Suprapubic skin (tissue), 4 donors: ENCODE measurements around the gene SKI. TPM values are rescaled to one million over a fixed set of nuclear protein-coding genes. Genes with fewer than 3 reads are reported as not detected.

Experiments used
- DNase-seq, 2 donors: peaks; one replicate each; pipeline ENCODE4 v3.0.0-alpha.2; 2019; ENCODE audit warnings: low spot score in 2 of 2
- H3K27ac ChIP-seq: fragments of 200-600 bp; sonication (generic); one replicate; pipeline ENCODE4 v1.5.1; 2019
- H3K27me3 ChIP-seq: fragments of 200-600 bp; sonication (generic); one replicate; pipeline ENCODE4 v1.5.1; 2019
- H3K36me3 ChIP-seq: fragments of 200-600 bp; sonication (generic); one replicate; pipeline ENCODE4 v1.5.1; 2019
- H3K4me1 ChIP-seq: fragments of 200-600 bp; sonication (generic); one replicate; pipeline ENCODE4 v1.5.1; 2019
- H3K4me3 ChIP-seq: fragments of 200-600 bp; sonication (generic); one replicate; pipeline ENCODE4 v1.5.1; 2019; ENCODE audit warnings: mild to moderate bottlenecking
- H3K9me3 ChIP-seq: fragments of 200-600 bp; sonication (generic); one replicate; pipeline ENCODE4 v1.5.1; 2019
- EP300 ChIP-seq: sonication (generic); formaldehyde crosslinking; IDR thresholded peaks from one replicate; pipeline ENCODE4 v1.6.1; 2017; ENCODE audit warnings: antibody characterized with exemption
- POLR2A ChIP-seq, 2 donors: fragments of 450-650 bp; IDR thresholded peaks; one replicate each; pipeline ENCODE4 v1.6.1; 2017; ENCODE audit warnings: antibody characterized with exemption in 2 of 2, mild to moderate bottlenecking in 2 of 2, moderate library complexity in 2 of 2
- POLR2AphosphoS5 ChIP-seq, 3 donors: sonication (generic); formaldehyde crosslinking; IDR thresholded peaks; one replicate each; pipeline ENCODE4 v1.6.1; 2017; ENCODE audit warnings: antibody characterized with exemption in 3 of 3
- WGBS: methylation state at CpG from one replicate; pipeline ENCODE4 v1.1.5; 2018; 5-methylcytosine and 5-hydroxymethylcytosine counted together
- total RNA-seq, 4 donors: library from RNA; depleted of rRNA; stranded (reverse); fragments of >200 nt; gene quantifications; one replicate each; pipeline ENCODE4 v1.1.0, GENCODE V29; 2016
- TF ChIP-seq, protein P1 (sequence below), 2 donors: fragments of 200-600 bp in 1 of 2; fragments of 450-650 bp in 1 of 2; sonication (generic) in 1 of 2; IDR thresholded peaks; one replicate each; pipeline ENCODE4 v1.5.1; 2016 to 2019; ENCODE audit warnings: antibody characterized with exemption in 2 of 2, mild to moderate bottlenecking in 1 of 2, moderate library complexity in 1 of 2

SKI gene
- total RNA-seq, 4 donors from 2014 or later: 51.8 to 91.2 (median 68.1) TPM

DNA sequence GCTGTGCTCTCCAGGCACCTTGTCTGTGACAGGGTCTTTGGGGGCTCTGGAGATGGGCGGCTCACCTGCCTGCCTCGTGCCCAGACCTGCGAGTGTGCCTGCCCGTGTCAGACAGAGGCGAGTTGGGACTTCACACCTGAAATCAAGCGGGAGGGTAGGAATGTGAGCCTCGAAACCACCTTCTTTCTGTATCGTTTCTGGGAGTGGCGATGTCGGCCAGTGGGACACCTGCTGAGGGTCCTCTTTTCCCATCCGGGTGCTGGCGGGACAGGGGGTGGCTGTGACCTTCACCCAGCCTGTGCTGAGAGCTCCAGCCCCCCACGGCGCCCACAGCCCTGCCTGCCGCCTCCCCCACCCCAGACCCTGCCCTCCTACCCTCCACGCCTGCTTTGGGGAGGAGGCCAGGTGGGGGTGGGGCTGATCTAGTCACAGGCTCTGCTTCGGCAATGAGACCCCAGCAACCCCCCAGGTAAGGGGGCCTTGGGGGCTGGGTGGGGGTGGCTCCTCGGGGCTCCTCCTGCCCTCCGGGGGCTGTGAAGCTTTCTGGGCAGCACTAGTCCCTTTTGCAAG lies 17.9 kb upstream of the SKI start:
- no peaks in the 10 kb centered on the region for H3K9me3 ChIP-seq
- TF ChIP-seq POLR2AphosphoS5 (IDR thresholded peaks at IDR 0.05): no peak
- TF ChIP-seq, protein P1, sequence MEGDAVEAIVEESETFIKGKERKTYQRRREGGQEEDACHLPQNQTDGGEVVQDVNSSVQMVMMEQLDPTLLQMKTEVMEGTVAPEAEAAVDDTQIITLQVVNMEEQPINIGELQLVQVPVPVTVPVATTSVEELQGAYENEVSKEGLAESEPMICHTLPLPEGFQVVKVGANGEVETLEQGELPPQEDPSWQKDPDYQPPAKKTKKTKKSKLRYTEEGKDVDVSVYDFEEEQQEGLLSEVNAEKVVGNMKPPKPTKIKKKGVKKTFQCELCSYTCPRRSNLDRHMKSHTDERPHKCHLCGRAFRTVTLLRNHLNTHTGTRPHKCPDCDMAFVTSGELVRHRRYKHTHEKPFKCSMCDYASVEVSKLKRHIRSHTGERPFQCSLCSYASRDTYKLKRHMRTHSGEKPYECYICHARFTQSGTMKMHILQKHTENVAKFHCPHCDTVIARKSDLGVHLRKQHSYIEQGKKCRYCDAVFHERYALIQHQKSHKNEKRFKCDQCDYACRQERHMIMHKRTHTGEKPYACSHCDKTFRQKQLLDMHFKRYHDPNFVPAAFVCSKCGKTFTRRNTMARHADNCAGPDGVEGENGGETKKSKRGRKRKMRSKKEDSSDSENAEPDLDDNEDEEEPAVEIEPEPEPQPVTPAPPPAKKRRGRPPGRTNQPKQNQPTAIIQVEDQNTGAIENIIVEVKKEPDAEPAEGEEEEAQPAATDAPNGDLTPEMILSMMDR (IDR thresholded peaks at IDR 0.05): no peak
- TF ChIP-seq POLR2A (IDR thresholded peaks at IDR 0.05): no peak
- no peak for TF ChIP-seq EP300
- no peak overlapping the region for H3K4me3 ChIP-seq
- 58% methylated on average over 8 of the region's 19 CpGs for WGBS
- H3K27me3 ChIP-seq: no peaks in the 10 kb centered on the region
- peaks cover 96% of the 10 kb centered on the region for H3K4me1 ChIP-seq
- peak in 1 of 2 donors; percentile 69 for DNase-seq
- no peaks in the 10 kb centered on the region for H3K36me3 ChIP-seq
- H3K27ac ChIP-seq: peak overlapping the region; percentile 89

GRCh38 chr1:2210786-2211185 lies 17.3 kb upstream of the SKI start:
- Histone ChIP-seq H3K27me3 (no peaks in the 10 kb centered on the region), H3K4me1 (peaks cover 90% of the 10 kb centered on the region)
- 74% methylated on average over 8 of the region's 13 CpGs for WGBS

DNA sequence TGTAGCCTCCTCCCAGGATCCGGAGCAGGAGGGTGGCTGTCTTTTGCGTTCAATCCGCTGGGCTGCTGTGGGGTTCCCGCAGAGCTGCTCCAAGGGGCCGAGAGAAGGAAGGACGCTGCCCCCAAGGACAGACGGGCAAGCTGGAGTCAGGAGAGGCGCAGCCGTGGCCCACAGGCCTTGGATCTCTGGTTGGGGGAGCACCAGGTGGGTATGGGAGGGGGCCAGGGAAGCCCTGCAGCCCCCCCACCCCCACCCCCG lies 15.9 kb upstream of the SKI start:
- no peaks in the 10 kb centered on the region for H3K36me3 ChIP-seq
- H3K4me1 ChIP-seq: peaks cover 76% of the 10 kb centered on the region
- DNase-seq: no peak
- 28% methylated on average over 10 of the region's 10 CpGs for WGBS
- peak overlapping the region; percentile 40 for H3K4me3 ChIP-seq
- no peaks in the 10 kb centered on the region for H3K27me3 ChIP-seq
- peak overlapping the region; percentile 96 for H3K27ac ChIP-seq
- TF ChIP-seq POLR2AphosphoS5 (IDR thresholded peaks at IDR 0.05) (no peak), POLR2A (IDR thresholded peaks at IDR 0.05) (no peak), EP300 (no peak)
- TF ChIP-seq, protein P1 (IDR thresholded peaks at IDR 0.05): no peak
- H3K9me3 ChIP-seq: no peaks in the 10 kb centered on the region

More at GRCh38 chr1:2210786-2211185, 17.3 kb upstream of the SKI start:
- TF ChIP-seq POLR2A (IDR thresholded peaks at IDR 0.05): no peak
- no peak for TF ChIP-seq POLR2AphosphoS5 (IDR thresholded peaks at IDR 0.05)
- no peaks in the 10 kb centered on the region for H3K9me3 ChIP-seq
- no peaks in the 10 kb centered on the region for H3K36me3 ChIP-seq
- H3K27ac ChIP-seq: peak overlapping the region; percentile 89
- H3K4me3 ChIP-seq: no peak overlapping the region
- peak in 1 of 2 donors; percentile 64 for DNase-seq

- H3K4me1 ChIP-seq: peaks cover 70% of the 10 kb centered on the region
- WGBS: 2% methylated on average over 42 of the region's 49 CpGs
- H3K4me3 ChIP-seq: peak overlapping the region; percentile 40
- H3K27me3 ChIP-seq: no peaks in the 10 kb centered on the region
- TF ChIP-seq POLR2AphosphoS5 (IDR thresholded peaks at IDR 0.05) (peak in 2 of 3 donors; percentile 80 to 92), EP300 (no peak), POLR2A (IDR thresholded peaks at IDR 0.05) (peak in 1 of 2 donors; percentile 59)
- TF ChIP-seq, protein P1 (IDR thresholded peaks at IDR 0.05): peak in 1 of 2 donors; percentile 42
- peak; percentile 94 to 96 for DNase-seq
- H3K36me3 ChIP-seq: no peaks in the 10 kb centered on the region
- no peaks in the 10 kb centered on the region for H3K9me3 ChIP-seq
- peak overlapping the region; percentile 96 for H3K27ac ChIP-seq
Measured at GRCh38 chr1:2212532-2213491, 15.3 kb upstream of the SKI start.

GRCh38 chr1:2213576-2214505 lies 14.3 kb upstream of the SKI start:
- no peaks in the 10 kb centered on the region for H3K36me3 ChIP-seq
- H3K4me1 ChIP-seq: peaks cover 60% of the 10 kb centered on the region
- H3K27me3 ChIP-seq: no peaks in the 10 kb centered on the region
- H3K4me3 ChIP-seq: peak overlapping the region; percentile 40
- TF ChIP-seq POLR2AphosphoS5 (IDR thresholded peaks at IDR 0.05) (peak in 2 of 3 donors; percentile 16 to 74), POLR2A (IDR thresholded peaks at IDR 0.05) (no peak), EP300 (no peak)
- TF ChIP-seq, protein P1 (IDR thresholded peaks at IDR 0.05): no peak
- peak overlapping the region; percentile 96 for H3K27ac ChIP-seq
- 21% methylated on average over 24 of the region's 32 CpGs for WGBS
- peak; percentile 90 to 93 for DNase-seq
- no peaks in the 10 kb centered on the region for H3K9me3 ChIP-seq
